NCI-H187 (cell line): Measurements from ENCODE around the gene VPS52.
A peak's percentile ranks its signal among the peaks of the same experiment; 100 is the strongest.

ENCODE experiments used
- DNase-seq, 2 experiments: peaks; one replicate each; lab custom pipeline; 2025; lab: John Stamatoyannopoulos, UW

Gene VPS52, protein sequence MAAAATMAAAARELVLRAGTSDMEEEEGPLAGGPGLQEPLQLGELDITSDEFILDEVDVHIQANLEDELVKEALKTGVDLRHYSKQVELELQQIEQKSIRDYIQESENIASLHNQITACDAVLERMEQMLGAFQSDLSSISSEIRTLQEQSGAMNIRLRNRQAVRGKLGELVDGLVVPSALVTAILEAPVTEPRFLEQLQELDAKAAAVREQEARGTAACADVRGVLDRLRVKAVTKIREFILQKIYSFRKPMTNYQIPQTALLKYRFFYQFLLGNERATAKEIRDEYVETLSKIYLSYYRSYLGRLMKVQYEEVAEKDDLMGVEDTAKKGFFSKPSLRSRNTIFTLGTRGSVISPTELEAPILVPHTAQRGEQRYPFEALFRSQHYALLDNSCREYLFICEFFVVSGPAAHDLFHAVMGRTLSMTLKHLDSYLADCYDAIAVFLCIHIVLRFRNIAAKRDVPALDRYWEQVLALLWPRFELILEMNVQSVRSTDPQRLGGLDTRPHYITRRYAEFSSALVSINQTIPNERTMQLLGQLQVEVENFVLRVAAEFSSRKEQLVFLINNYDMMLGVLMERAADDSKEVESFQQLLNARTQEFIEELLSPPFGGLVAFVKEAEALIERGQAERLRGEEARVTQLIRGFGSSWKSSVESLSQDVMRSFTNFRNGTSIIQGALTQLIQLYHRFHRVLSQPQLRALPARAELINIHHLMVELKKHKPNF

GRCh38 chr6:33271468-33272274 is at the start of gene VPS52, which contains the start of gene RPS18:
TSS of gene VPS52 (minus strand) at chr6:33271876. CDS start at chr6:33271675, 201 bp downstream.
TSS of gene RPS18 (plus strand) at chr6:33272075. CDS start at chr6:33272120, 45 bp downstream.
- peak; percentile 92 to 97 for DNase-seq

DNA sequence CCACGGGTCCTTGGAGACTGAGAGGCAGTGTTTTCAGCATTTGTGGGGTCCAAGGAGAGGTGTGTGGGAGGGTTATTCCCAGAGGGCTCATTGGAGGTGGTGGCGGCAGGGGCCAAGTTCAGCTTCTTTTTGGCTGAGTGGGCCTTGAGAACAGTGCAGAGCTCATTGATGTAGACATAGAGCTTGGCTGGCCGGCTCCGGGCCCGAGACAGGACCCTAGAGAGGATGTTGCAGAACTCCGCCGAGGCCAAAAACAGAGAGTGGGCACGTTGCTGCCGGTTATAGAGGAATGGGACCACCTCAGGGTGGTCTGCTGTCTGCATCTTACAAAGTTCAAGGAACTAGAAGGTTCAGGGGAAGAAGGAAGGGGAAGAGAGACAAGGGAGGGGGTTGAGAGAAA is 49.6 kb upstream of the VPS52 start:
- DNase-seq: no peak

DNA sequence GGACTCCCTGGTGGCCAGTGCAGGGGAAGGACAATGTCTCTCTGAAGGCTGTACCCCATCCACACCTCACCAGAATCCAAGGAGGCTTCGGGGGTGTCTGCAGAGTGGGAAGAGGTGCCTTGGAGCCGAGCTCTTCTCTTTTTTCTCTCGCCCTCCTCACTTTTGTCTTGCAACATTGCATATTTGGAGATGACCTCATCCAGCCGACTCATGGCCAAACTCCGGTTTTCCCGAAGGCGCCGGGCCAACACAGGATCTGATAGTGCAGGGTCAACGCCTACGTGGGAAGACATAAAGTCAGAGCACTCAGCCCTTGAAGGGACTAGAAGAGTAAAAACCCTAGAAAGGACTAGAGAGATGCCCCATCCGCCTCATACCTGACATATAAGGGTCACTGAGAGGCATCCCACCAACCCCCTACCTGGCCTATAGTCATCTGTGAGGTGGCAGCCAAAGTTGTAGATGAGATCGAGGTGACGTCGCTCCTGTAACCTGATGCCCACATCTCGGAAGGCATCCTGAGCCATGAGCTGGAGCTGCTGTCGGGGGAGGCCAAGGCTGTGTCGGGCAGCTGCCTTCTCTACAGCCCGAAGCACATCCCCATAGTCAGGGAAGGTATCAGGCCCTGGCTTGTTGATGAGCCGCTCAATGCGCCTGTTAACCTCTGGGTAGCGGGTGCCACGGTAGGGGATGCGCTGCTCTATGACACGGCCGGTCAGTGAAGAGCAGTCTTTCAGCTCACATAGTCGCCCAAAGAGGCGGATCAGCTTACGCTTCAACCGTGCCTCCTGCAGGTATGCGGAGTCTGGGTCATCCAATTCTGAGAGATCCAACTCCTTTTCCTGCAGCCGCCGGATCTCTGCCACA is 48.9 kb upstream of the VPS52 start:
- DNase-seq: no peak

- no peak for DNase-seq
These were observed 48.3 kb upstream of the VPS52 start for GRCh38 chr6:33319939-33320314.

DNA sequence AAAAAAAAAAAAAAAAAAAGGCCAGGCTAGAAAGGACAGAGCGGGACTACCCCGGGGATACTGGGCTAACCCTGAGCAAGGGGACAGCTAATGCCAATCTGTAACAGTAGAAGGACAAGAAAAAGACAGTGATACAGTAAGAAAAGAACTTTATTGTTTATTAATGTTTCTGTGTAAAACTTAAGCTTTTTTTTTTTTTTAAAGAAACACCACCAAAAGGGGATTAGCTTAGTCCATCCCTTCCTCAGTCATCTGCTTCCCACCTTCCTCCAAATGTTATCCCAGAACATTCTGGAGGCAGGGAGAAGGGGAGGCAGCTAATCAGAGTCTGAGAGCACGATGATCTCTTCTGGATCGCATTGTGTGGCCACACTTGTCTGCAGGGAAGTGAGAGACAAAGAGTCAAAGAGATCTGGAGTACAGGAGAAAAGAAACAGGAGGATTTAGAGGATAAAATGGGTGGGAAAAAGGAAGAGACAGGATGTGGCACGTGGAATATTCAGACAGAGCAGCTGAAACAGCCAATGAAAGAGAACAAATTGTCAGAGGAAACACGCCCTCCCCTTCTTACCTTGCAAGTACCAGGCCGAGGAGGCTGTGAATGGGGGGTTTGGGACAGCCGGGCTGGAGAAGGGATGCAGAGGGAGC is 46.9 kb upstream of the VPS52 start:
- DNase-seq: no peak

DNA sequence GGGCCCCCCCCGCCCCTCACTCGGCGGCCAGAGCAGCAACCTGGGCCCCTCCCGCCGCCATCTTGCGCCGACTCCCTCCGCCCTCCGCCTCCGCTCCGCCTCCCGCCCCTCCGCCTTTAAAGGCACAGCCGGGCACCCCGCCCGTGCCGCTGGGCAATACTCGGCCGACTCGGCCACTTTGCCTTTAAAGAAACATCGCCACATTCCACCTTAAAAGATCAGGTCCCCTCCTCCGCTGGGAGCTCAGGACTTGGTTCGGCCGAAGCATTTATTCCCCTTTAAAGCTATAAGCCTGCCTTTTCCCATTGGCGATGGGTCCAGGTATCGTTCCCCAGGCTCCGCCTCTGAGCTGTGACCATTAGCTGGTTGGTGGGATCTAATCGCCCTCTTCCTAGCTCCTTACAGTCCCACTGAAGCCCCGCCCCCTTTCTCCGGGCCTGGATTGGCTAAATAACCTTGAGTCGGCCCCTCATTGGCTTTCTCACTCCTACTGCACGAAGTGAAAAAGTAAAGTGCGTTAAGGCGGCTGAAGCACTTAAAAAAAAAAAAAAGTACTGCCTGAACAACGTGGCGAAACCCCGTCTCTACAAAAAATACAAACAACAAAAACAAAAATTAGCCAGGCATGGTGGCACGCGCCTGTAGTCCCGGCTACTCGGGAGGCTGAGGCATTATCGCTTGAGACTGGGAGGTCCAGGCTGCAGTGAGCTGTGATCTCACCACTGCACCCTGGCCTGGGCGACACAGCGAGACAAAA is 46.2 kb upstream of the VPS52 start, which contains the start of gene ZBTB22:
TSS of gene ZBTB22 (minus strand) at position 76 of the 757 bp plus-strand sequence. CDS start 828 bp downstream, outside the sequence.
- peak; percentile 96 for DNase-seq

- no peak for DNase-seq
These were observed 45.7 kb upstream of the VPS52 start for GRCh38 chr6:33317419-33317668.

DNA sequence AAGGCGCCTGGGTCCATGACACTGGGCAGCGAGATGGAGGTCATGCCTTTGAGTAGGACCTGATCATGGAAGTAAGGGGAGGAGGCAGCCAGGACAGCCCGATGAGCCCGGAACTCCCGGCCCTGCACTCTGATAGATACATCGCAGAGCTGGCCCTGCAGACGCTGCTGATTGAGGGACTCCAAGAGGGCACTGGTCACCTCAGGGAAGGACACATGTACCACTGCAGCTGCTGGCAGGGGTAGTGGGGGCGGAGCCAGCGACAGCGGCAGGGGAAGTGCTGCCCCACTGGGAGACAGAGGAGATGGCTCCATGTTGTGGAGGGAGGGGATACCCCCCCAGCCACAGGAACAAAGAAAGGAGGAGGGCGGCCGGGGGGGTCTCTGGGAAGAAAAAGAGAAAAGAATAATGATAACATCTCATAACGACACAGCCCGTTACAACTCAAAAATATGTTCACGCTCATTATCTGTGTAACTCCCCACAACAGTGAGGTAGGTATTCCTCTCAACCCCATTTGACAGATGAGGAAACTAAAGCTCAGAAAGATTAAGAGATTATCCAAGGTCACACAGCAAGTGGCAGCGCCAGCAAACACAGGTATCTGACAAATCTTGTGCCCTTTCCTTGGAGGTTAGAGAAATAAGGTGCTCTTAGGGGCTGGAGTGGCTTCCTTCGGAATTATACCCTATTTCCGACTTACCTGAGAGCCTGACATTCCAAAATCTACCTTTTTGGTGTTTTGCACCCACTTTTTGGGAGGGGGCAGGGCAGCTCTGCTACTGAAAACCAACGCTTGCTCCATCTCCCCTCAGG is 45.1 kb upstream of the VPS52 start:
- DNase-seq: no peak

GRCh38 chr6:33315793-33316602 is 44.3 kb upstream of the VPS52 start:
- no peak for DNase-seq

DNA sequence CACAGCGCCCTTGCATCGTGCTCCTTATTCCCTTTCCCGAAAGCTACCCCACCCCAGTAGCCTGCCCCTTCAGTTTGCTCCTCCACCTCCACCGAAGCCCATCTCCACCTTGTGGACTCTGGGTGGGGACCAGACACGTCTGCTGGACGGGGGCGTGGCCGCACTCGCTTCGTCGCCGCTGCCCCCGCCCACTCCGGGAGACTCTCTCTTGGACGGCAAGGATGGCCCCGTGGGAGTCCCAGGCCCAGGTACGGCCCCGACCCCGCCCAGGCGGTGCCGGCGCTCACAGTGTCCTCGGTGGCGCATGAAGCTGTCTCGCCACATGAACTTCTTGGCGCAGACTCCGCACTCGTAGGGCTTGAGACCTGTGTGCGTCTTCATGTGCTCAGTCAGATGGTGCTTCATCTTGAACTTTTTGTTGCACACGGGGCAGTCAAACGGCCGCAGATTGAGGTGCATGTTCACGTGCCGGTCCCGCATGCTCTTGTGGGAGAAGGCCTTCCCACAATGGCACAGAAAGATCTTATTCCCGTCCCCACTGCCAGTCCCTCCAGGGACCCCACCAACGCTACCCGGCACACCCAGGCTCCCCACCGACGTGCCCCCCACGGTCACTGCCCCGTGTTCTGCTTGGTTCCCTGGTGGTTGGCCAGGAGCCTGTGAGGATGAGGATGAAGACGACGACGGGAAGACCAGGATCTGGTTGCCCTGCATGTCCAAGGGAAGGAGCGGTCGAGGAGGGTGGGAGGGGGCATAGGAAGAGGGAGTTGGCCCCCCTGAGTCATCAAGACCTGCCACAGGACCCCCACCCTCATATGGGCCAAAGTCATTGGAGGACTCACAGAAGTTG is 43.5 kb upstream of the VPS52 start:
- DNase-seq: peak in 1 of 2 experiments; percentile 16

DNA sequence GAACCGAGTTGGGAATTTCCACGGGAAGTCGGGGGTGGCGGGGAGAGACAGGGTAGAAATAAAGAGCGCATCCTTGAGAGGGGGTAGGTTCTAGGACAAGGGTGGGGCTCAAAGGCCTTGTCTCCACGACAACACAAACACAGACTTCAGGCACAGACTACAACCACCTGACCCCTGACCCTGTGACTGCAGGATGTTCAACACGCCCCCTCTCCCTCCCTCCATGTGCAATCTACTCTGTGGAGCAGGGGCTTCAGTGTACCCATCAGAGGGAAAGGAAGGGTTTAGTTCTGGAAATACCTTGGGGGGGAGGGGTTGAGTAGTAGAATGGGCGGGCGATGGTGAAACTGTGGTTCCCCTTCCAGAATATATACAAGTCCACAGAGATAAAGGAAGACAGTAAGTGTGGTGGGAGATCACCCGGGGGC is 42.9 kb upstream of the VPS52 start:
- DNase-seq: peak in 1 of 2 experiments; percentile 43

DNA sequence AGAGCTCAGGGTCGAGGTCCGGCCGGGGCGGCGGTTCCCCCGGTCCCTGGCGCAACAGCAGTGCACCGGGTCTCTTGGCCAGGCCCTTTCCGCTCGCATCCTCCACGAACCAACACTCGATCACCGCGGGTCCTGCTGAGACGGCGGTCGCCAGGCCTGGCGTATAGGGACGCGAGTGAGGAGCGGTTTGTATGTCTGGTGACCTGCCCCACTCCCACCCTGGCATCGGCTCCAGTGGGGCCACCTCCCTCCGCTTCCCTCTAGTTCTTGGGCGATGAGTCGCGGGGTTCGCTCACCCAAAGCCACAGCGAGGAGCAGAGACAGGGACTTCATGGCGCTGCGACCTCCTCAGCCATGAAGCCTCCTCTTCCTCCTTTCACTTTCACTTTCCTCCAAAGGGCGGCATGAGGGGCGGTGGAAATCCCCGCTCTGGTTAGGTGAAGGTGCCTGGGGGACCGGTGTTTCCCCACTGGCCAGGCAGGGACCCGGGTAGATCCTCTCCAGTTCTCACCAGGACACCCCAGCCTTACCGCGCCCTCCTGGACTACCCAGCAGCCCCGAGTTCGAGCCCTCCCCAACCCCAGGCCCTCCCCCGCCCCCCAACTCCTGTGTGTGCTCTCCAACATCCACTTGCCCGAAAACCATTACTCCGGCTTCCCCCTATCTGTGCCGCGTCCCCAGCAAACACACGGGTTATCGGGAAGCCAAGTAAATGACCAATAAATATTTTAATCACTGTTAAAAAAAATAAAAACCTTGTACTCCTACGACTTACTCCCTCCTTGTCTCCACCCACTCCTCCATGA is 42.2 kb upstream of the VPS52 start, which contains the start of gene TAPBP:
TSS of gene TAPBP (minus strand) at position 370 of the 806 bp plus-strand sequence. CDS start at position 333, 37 bp downstream.
- peak in 1 of 2 experiments; percentile 16 for DNase-seq

GRCh38 chr6:33313105-33313708 is 41.5 kb upstream of the VPS52 start:
- no peak for DNase-seq

DNA sequence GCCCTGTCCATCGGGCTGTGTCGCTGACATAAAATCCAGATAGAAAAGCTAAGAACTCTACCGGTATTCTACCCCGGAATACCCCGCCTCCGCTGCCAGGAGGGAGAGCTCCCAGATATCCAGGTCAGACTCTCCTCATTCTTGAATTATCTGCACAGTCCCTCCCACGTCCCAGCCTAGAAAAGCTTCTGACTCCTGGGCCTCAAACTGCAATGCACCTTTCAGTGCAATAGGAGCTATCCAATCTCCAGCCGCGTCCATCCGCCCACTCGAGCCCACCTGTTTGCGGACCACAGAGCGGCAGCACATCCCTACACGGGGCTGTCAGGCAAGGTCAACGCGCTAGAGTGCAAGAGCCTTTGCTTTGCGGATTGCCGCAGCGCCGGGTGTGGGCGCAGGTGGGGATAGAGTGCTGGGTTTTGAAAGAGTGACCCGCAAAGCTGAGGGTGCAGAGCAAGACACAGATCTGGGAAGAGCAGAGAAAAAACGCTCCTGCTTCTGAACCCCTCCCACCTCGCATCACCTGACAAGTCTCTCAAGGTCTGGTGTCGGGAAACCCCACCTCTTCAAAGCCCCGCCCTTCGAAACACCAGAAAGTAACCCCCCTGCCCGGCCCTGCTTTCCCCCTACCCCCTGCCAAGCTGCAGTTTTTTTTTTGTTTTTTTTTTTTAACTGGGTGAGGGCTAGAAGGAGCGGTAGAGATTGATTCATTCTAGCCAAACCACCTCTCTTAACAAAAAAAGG is 40.9 kb upstream of the VPS52 start:
- DNase-seq: peak; percentile 61 to 74

GRCh38 chr6:33306356-33306755 is 34.7 kb upstream of the VPS52 start:
- DNase-seq: no peak
